ENCODE data around the gene RAP1GAP. TPM values are rescaled to one million over a fixed set of nuclear protein-coding genes. Genes with fewer than 3 reads are reported as not detected.

RAP1GAP gene
- total and polyA plus RNA-seq, 9 of the 15 experiments (the other 6 are each of a cell fraction or from before 2014, with no cell fraction given), result 0.29 to 30.2 (median 19.2) TPM

DNA sequence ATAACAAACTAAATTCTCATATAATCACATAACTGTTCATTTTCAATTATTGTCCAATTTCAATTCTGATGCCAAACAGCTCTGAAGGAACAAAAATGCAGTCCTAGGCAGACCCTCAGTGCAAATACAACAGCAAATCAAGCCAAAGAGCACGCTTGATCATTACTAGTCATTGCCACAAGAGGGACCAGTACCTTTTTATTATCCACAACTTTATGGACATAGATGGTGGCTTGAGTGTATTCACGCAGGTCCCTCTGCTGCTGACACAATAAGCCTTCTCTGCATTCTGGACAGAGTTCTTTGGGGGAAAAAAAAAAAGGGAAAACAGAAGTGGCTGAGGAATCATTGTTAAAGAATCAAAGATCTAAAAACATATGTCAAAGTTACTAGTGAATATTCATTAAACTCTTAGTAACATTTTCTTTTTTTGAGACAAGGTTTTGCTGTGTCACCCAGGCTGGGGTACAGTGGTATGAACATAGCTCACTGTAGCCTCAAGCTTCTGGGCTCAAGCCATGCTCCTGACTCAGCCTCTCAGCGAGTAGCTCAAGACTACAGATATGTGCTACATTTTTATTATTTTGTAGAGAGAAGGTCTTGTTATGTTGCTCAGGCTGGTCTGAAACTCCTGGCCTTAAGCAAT is 34.3 kb upstream of the RAP1GAP start (continued):
- TF ChIP-seq, protein P1, sequence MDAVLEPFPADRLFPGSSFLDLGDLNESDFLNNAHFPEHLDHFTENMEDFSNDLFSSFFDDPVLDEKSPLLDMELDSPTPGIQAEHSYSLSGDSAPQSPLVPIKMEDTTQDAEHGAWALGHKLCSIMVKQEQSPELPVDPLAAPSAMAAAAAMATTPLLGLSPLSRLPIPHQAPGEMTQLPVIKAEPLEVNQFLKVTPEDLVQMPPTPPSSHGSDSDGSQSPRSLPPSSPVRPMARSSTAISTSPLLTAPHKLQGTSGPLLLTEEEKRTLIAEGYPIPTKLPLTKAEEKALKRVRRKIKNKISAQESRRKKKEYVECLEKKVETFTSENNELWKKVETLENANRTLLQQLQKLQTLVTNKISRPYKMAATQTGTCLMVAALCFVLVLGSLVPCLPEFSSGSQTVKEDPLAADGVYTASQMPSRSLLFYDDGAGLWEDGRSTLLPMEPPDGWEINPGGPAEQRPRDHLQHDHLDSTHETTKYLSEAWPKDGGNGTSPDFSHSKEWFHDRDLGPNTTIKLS (IDR thresholded peaks at IDR 0.05; ENCODE audit: borderline replicate concordance, low read depth), result no peak
- 0 out of 4 replicates have a peak, but pooled peaks of 1 of the 2 experiments have one; percentile 13 for TF ChIP-seq FOXK2 (conservative IDR thresholded peaks at IDR 0.05 in 1 of 2, IDR thresholded peaks at IDR 0.05 in 1 of 2; ENCODE audit: low read depth in 2 of 2)
- no peak for TF ChIP-seq PHB2 (IDR thresholded peaks at IDR 0.05; ENCODE audit: low read depth)
- TF ChIP-seq PHTF2 (CRISPR knock-in tag; IDR thresholded peaks at IDR 0.05), result no peak
- TF ChIP-seq GATAD2B (IDR thresholded peaks at IDR 0.05; ENCODE audit: borderline replicate concordance), result no peak
- TF ChIP-seq CAMTA2 (CRISPR knock-in tag; conservative IDR thresholded peaks at IDR 0.05), result no peak
- TF ChIP-seq NFE2L1 (tag; IDR thresholded peaks at IDR 0.05; ENCODE audit: borderline replicate concordance, low read depth), result peak; percentile 34; the same call in 1 of the 2 replicates
- peak; percentile 54; the same call in 1 of the 2 replicates for TF ChIP-seq SMC3 (conservative IDR thresholded peaks at IDR 0.05; ENCODE audit: insufficient read depth, low read depth, low read length)
- peak; percentile 82 for TF ChIP-seq ZNF316 (IDR thresholded peaks at IDR 0.05)
- peak; percentile 33; the same call in 1 of the 2 replicates for TF ChIP-seq ZNF584 (CRISPR knock-in tag; IDR thresholded peaks at IDR 0.05; ENCODE audit: low read depth)
- TF ChIP-seq, protein P2, sequence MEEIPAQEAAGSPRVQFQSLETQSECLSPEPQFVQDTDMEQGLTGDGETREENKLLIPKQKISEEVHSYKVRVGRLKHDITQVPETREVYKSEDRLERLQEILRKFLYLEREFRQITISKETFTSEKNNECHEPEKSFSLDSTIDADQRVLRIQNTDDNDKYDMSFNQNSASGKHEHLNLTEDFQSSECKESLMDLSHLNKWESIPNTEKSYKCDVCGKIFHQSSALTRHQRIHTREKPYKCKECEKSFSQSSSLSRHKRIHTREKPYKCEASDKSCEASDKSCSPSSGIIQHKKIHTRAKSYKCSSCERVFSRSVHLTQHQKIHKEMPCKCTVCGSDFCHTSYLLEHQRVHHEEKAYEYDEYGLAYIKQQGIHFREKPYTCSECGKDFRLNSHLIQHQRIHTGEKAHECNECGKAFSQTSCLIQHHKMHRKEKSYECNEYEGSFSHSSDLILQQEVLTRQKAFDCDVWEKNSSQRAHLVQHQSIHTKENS (CRISPR knock-in tag; IDR thresholded peaks at IDR 0.05), result no peak
- TF ChIP-seq, protein P3, sequence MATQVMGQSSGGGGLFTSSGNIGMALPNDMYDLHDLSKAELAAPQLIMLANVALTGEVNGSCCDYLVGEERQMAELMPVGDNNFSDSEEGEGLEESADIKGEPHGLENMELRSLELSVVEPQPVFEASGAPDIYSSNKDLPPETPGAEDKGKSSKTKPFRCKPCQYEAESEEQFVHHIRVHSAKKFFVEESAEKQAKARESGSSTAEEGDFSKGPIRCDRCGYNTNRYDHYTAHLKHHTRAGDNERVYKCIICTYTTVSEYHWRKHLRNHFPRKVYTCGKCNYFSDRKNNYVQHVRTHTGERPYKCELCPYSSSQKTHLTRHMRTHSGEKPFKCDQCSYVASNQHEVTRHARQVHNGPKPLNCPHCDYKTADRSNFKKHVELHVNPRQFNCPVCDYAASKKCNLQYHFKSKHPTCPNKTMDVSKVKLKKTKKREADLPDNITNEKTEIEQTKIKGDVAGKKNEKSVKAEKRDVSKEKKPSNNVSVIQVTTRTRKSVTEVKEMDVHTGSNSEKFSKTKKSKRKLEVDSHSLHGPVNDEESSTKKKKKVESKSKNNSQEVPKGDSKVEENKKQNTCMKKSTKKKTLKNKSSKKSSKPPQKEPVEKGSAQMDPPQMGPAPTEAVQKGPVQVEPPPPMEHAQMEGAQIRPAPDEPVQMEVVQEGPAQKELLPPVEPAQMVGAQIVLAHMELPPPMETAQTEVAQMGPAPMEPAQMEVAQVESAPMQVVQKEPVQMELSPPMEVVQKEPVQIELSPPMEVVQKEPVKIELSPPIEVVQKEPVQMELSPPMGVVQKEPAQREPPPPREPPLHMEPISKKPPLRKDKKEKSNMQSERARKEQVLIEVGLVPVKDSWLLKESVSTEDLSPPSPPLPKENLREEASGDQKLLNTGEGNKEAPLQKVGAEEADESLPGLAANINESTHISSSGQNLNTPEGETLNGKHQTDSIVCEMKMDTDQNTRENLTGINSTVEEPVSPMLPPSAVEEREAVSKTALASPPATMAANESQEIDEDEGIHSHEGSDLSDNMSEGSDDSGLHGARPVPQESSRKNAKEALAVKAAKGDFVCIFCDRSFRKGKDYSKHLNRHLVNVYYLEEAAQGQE (IDR thresholded peaks at IDR 0.05; ENCODE audit: borderline replicate concordance), result peak; percentile 70
- TF ChIP-seq, protein P3 (CRISPR knock-in tag; IDR thresholded peaks at IDR 0.05; ENCODE audit: low read depth), result no peak
- peak in 1 of 2 experiments; percentile 9; a peak in 1 of 4 replicates for TF ChIP-seq MAZ (CRISPR knock-in tag; conservative IDR thresholded peaks at IDR 0.05 in 1 of 2, IDR thresholded peaks at IDR 0.05 in 1 of 2)
- peak; percentile 81 for TF ChIP-seq C11orf30 (IDR thresholded peaks at IDR 0.05; ENCODE audit: low read depth)
- TF ChIP-seq PRPF4 (IDR thresholded peaks at IDR 0.05; ENCODE audit: insufficient read depth, low read depth, low read length, poor library complexity, severe bottlenecking), result no peak

Measured in K562 (cell line).